ENCODE data around the gene UGT1A5. TPM values are rescaled to one million over a fixed set of nuclear protein-coding genes. Genes with fewer than 3 reads are reported as not detected.

Gene UGT1A5
- total RNA-seq, 6 experiments from 2014 or later = 1.3 to 10.0 (median 3.8) TPM

DNA sequence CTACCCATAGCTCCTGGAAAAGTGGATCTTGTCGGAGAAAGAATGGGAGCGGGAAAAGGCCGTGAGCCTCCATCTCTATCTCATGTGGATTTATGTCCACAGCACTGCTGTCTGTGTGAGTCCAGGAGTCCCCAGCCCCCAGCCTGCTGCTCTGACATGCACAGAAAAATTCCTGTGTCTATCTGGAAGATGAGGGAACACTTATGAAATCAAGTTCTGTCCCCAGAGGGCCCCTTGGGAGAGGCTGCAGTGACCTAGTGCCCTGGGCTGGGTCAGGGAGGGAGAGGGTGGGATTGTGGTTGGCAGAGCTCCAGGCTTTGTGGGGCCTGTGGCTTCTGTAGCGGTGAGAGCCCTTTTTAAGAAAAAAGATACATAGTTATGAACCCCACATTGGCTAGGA lies 104.1 kb downstream of the UGT1A5 start:
- DNase-seq (peak in 2 of 3 donors; percentile 17 to 33), ATAC-seq (no peak)
- WGBS (ENCODE audit: insufficient coverage, low coverage, low lambda C conversion rate, missing lambda C conversion rate) = 100% methylated on average over 4 of the region's 4 CpGs
- Histone ChIP-seq H3K27me3 (no peaks in the 10 kb centered on the region), H3K4me1 (peaks cover 0 to 15% (median 1%) of the 10 kb centered on the region in 4 donors), H3K4me3 (no peak overlapping the region), H3K36me3 (no peaks in the 10 kb centered on the region), H3K27ac (no peak overlapping the region), H3K9me3 (no peaks in the 10 kb centered on the region)
- TF ChIP-seq, protein P1, sequence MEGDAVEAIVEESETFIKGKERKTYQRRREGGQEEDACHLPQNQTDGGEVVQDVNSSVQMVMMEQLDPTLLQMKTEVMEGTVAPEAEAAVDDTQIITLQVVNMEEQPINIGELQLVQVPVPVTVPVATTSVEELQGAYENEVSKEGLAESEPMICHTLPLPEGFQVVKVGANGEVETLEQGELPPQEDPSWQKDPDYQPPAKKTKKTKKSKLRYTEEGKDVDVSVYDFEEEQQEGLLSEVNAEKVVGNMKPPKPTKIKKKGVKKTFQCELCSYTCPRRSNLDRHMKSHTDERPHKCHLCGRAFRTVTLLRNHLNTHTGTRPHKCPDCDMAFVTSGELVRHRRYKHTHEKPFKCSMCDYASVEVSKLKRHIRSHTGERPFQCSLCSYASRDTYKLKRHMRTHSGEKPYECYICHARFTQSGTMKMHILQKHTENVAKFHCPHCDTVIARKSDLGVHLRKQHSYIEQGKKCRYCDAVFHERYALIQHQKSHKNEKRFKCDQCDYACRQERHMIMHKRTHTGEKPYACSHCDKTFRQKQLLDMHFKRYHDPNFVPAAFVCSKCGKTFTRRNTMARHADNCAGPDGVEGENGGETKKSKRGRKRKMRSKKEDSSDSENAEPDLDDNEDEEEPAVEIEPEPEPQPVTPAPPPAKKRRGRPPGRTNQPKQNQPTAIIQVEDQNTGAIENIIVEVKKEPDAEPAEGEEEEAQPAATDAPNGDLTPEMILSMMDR (IDR thresholded peaks at IDR 0.05) = no peak
- no peak for TF ChIP-seq POLR2A (IDR thresholded peaks at IDR 0.05)
- intact Hi-C loops (cut with DNase I) = no loop called here

- peak overlapping the region in 1 of 3 donors; percentile 47 for H3K27ac ChIP-seq
- ATAC-seq = peak in 1 of 4 donors; percentile 17
Observed at GRCh38 chr2:233817361-233817911, 104.7 kb downstream of the UGT1A5 start.

DNA sequence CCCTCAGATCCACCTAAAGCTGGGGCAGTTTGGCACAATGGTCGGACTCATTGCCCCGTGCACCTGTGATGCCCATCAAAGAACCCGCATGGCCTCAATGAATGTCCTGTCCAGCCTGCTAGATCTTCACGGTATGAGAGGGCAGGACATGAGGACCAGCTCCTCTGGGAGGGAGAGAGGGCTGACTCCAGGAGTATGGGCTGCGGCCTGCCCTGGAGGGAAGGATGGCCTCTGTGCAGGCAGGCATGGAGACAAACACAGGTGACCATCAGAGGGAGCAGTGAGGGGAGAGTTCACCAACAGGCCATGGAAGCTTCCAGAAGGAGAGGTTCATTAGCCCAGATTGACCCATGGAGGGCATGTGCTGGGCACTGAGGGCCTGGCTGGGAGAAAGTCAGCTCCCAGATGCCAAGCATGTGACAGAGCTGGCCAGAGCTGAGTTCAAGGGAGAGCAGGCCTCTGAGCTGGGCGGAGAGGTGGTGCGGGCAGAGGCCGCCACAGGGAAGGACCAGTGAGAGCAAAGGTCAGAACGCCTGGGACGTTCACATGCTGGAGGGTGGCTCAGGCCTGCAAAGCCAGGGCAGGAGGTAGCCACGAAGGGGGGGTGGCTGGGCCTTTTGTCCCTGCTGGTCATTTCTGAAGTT lies 105.4 kb downstream of the UGT1A5 start:
- Histone ChIP-seq H3K4me1 (peaks cover 0 to 28% (median 7%) of the 10 kb centered on the region in 4 donors), H3K9me3 (no peaks in the 10 kb centered on the region), H3K27ac (peak overlapping the region in 1 of 3 donors; percentile 47), H3K27me3 (no peaks in the 10 kb centered on the region), H3K36me3 (no peaks in the 10 kb centered on the region), H3K4me3 (no peak overlapping the region)
- ATAC-seq (peak; percentile 36 to 74 (median 71)), DNase-seq (peak in 2 of 3 donors; percentile 90 to 91)
- WGBS (ENCODE audit: insufficient coverage, low coverage, low lambda C conversion rate, missing lambda C conversion rate) = 28% methylated on average over 6 of the region's 11 CpGs
- intact Hi-C loops (cut with DNase I) = no loop called here
- TF ChIP-seq, protein P1 (IDR thresholded peaks at IDR 0.05) = no peak
- no peak for TF ChIP-seq POLR2A (IDR thresholded peaks at IDR 0.05)

More at GRCh38 chr2:233817361-233817911, 104.7 kb downstream of the UGT1A5 start:
- Histone ChIP-seq H3K27me3 (no peaks in the 10 kb centered on the region), H3K9me3 (no peaks in the 10 kb centered on the region), H3K4me1 (peaks cover 0 to 21% (median 5%) of the 10 kb centered on the region in 4 donors), H3K36me3 (no peaks in the 10 kb centered on the region), H3K4me3 (no peak overlapping the region)
- TF ChIP-seq POLR2A (IDR thresholded peaks at IDR 0.05) = no peak
- TF ChIP-seq, protein P1 (IDR thresholded peaks at IDR 0.05) = no peak
- intact Hi-C loops (cut with DNase I) = no loop called here
- WGBS (ENCODE audit: insufficient coverage, low coverage, low lambda C conversion rate, missing lambda C conversion rate) = 88% methylated on average over 2 of the region's 3 CpGs
- peak in 2 of 3 donors; percentile 28 to 39 for DNase-seq

- peak in 1 of 3 donors; percentile 41 for DNase-seq
- peak overlapping the region in 2 of 3 donors; percentile 36 to 47 for H3K27ac ChIP-seq
Observed at GRCh38 chr2:233818639-233819621, 106.2 kb downstream of the UGT1A5 start.

More at GRCh38 chr2:233818639-233819621, 106.2 kb downstream of the UGT1A5 start:
- H3K36me3 ChIP-seq = no peaks in the 10 kb centered on the region
- no peaks in the 10 kb centered on the region for H3K9me3 ChIP-seq
- no peaks in the 10 kb centered on the region for H3K27me3 ChIP-seq
- H3K4me3 ChIP-seq = no peak overlapping the region
- intact Hi-C loops (cut with DNase I) = no loop called here
- 66% methylated on average over 4 of the region's 17 CpGs for WGBS (ENCODE audit: insufficient coverage, low coverage, low lambda C conversion rate, missing lambda C conversion rate)
- H3K4me1 ChIP-seq = peaks cover 0 to 34% (median 7%) of the 10 kb centered on the region in 4 donors
- ATAC-seq = no peak
- TF ChIP-seq POLR2A (IDR thresholded peaks at IDR 0.05) = no peak
- TF ChIP-seq, protein P1 (IDR thresholded peaks at IDR 0.05) = no peak
